Keratinocyte (primary cell): ENCODE measurements around the gene BTN3A1. TPM values are rescaled to one million over a fixed set of nuclear protein-coding genes. Genes with fewer than 3 reads are reported as not detected.

Source experiments
- DNase-seq: peaks from one replicate; pipeline ENCODE4 v3.0.0-alpha.2; 2011; ENCODE audit warnings: low read depth, missing footprints, low spot score
- FAIRE-seq: peaks from 2 replicates; lab custom pipeline; 2011; peaks lifted over from hg19 to GRCh38; lab: Jason Lieb, UNC
- H2AFZ ChIP-seq: 2 replicates; pipeline ENCODE4 v1.6.0; 2012; ENCODE audit warnings: low read length, control low read depth, inconsistent platforms; ENCODE audit not compliant: control insufficient read depth
- H3K27ac ChIP-seq: 2 replicates; pipeline ENCODE4 v1.5.1; 2011; ENCODE audit warnings: low read length; ENCODE audit not compliant: control insufficient read depth, insufficient read depth
- H3K27me3 ChIP-seq: 3 replicates; pipeline ENCODE4 v1.6.0; 2011; ENCODE audit warnings: low read length; ENCODE audit not compliant: control insufficient read depth, insufficient read depth; ENCODE audit errors: extremely low read depth
- H3K36me3 ChIP-seq, 2 experiments: 2 replicates in 1 of 2; 3 replicates in 1 of 2; pipeline ENCODE4 v1.5.1; 2011; ENCODE audit warnings: low read length in 2 of 2, mild to moderate bottlenecking in 1 of 2; ENCODE audit not compliant: control insufficient read depth in 2 of 2, insufficient read depth in 2 of 2; ENCODE audit errors: extremely low read depth in 1 of 2
- H3K4me1 ChIP-seq: 3 replicates; pipeline ENCODE4 v1.5.1; 2011; ENCODE audit warnings: low read length; ENCODE audit not compliant: control insufficient read depth, insufficient read depth; ENCODE audit errors: extremely low read depth
- H3K4me2 ChIP-seq: 3 replicates; pipeline ENCODE4 v1.6.0; 2011; ENCODE audit warnings: low read depth, low read length; ENCODE audit not compliant: control insufficient read depth, insufficient read depth; ENCODE audit errors: extremely low read depth
- H3K4me3 ChIP-seq, 3 experiments: fragments of 200-600 bp in 1 of 3; sonication (generic) in 1 of 3; 2 replicates in 2 of 3; 3 replicates in 1 of 3; pipeline ENCODE4 v1.5.1; 2011 to 2016; ENCODE audit warnings: low read length in 3 of 3, mild to moderate bottlenecking in 3 of 3, control low read depth in 2 of 3, inconsistent platforms in 1 of 3, low read depth in 1 of 3, mixed read lengths in 1 of 3, mixed run types in 1 of 3, moderate library complexity in 1 of 3; ENCODE audit not compliant: control insufficient read depth in 2 of 3, insufficient read depth in 2 of 3; ENCODE audit errors: extremely low read depth in 1 of 3
- H3K79me2 ChIP-seq: 2 replicates; pipeline ENCODE4 v1.6.0; 2012; ENCODE audit warnings: low read length; ENCODE audit not compliant: control insufficient read depth, insufficient read depth
- H3K9ac ChIP-seq: 3 replicates; pipeline ENCODE4 v1.6.0; 2011; ENCODE audit warnings: low read length; ENCODE audit not compliant: control insufficient read depth, insufficient read depth; ENCODE audit errors: extremely low read depth
- H3K9me1 ChIP-seq: 3 replicates; pipeline ENCODE4 v1.6.0; 2011; ENCODE audit warnings: low read length; ENCODE audit not compliant: control insufficient read depth, insufficient read depth; ENCODE audit errors: extremely low read depth
- H3K9me3 ChIP-seq: 2 replicates; pipeline ENCODE4 v1.5.1; 2012; ENCODE audit warnings: low read depth, low read length; ENCODE audit not compliant: control insufficient read depth
- H4K20me1 ChIP-seq: 3 replicates; pipeline ENCODE4 v1.6.0; 2011; ENCODE audit warnings: low read length; ENCODE audit not compliant: control insufficient read depth, insufficient read depth; ENCODE audit errors: extremely low read depth
- EZH2 ChIP-seq: IDR thresholded peaks from one replicate; pipeline ENCODE4 v1.6.1; 2012; ENCODE audit warnings: inconsistent platforms, mild to moderate bottlenecking, low read length, moderate library complexity
- dilution Hi-C: fragments of 300-500 bp; cut with MboI; formaldehyde crosslinking; loops from one replicate; pipeline ENCODE4 v1.7.0; 2020; ENCODE audit warnings: low sequenced_read_pairs; ENCODE audit not compliant: extremely low pct_ligation_motif_present
- polyA plus RNA-seq, 5 experiments: library from polyadenylated mRNA; depleted of rRNA in 3 of 5; stranded (reverse) in 3 of 5; stranded (forward) in 1 of 5; unstranded in 1 of 5; fragments of >200 nt; gene quantifications; 1 replicate in 1 of 5; 2 replicates in 3 of 5; 3 replicates in 1 of 5; pipeline versions ENCODE4 v1.2.1 to v1.2.3, GENCODE V29; 2011 to 2012; ENCODE audit warnings: missing spikeins in 2 of 5, low read depth in 1 of 5, low replicate concordance in 1 of 5
- TF ChIP-seq, protein P1 (sequence below), 3 experiments: IDR thresholded peaks in 1 of 3; conservative IDR thresholded peaks in 1 of 3; optimal IDR thresholded peaks in 1 of 3; 2 replicates in 2 of 3; 3 replicates in 1 of 3; pipeline versions ENCODE3 to v1.5.1; 2011; ENCODE audit warnings: low read length in 3 of 3, mild to moderate bottlenecking in 3 of 3, moderate library complexity in 2 of 3, control low read depth in 1 of 3, inconsistent platforms in 1 of 3; ENCODE audit not compliant: insufficient read depth in 2 of 3; ENCODE audit errors: extremely low read depth in 1 of 3

The BTN3A1 gene
- polyA plus RNA-seq, 1 donor (not counting 4 experiments of a cell fraction or from before 2014, with no cell fraction given): 6.9 TPM

DNA sequence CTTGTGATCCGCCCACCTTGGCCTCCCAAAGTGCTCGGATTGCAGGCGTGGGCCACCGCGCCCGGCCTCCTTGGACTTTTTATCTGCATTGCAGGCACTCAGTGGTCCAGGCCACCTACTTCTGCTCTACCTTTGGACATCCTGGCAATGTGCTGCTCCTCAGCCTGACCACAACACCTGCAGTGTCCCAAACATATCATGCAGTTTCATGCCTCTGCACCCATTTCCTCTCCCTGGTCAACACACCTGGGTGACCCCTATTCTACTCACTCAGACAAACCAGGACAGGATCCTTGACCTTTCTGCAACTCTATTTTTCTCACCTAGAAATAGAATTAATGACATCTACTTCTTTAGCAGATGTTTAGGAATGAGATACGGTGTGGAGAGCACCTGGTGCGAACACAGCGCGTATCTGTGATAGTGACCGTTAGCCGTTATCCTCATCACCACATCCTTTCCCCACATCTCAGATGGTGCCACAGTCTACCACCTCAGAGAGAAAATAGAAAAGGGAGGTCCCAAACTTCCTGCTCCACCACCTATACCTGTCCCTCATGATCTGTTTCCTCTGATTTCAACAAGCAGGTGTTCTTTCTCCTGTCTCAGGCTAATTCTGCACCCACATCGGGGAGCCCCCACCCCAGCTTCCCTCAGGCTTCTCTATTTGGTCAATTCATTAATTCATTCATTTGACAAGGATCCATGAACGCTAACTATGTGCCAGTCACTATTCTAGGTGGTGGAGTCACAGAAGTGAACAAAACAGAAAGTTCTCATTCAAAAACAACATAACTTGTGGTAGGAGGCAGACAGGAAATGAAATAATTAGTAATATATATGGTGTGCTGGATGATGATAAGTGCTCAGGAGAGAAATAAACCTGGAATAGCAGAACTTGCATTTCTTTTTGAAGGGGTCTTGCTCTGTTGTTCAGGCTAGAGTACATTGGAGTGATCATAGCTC lies 41.3 kb upstream of the BTN3A1 start:
- Histone ChIP-seq H3K36me3 (no peaks in the 10 kb centered on the region), H3K9me1 (no peaks in the 10 kb centered on the region), H3K4me2 (no peak overlapping the region), H3K9me3 (no peaks in the 10 kb centered on the region), H3K4me1 (peaks cover 12% of the 10 kb centered on the region), H3K27ac (no peak overlapping the region), H2AFZ (no peak overlapping the region), H3K27me3 (no peaks in the 10 kb centered on the region), H3K9ac (no peak overlapping the region), H3K4me3 (no peak overlapping the region), H4K20me1 (no peaks in the 10 kb centered on the region), H3K79me2 (no peaks in the 10 kb centered on the region)
- dilution Hi-C loops: no loop called here
- DNase-seq: no peak
- no peak for FAIRE-seq
- TF ChIP-seq, protein P1, sequence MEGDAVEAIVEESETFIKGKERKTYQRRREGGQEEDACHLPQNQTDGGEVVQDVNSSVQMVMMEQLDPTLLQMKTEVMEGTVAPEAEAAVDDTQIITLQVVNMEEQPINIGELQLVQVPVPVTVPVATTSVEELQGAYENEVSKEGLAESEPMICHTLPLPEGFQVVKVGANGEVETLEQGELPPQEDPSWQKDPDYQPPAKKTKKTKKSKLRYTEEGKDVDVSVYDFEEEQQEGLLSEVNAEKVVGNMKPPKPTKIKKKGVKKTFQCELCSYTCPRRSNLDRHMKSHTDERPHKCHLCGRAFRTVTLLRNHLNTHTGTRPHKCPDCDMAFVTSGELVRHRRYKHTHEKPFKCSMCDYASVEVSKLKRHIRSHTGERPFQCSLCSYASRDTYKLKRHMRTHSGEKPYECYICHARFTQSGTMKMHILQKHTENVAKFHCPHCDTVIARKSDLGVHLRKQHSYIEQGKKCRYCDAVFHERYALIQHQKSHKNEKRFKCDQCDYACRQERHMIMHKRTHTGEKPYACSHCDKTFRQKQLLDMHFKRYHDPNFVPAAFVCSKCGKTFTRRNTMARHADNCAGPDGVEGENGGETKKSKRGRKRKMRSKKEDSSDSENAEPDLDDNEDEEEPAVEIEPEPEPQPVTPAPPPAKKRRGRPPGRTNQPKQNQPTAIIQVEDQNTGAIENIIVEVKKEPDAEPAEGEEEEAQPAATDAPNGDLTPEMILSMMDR (optimal IDR thresholded peaks at IDR 0.05 in 1 of 3, IDR thresholded peaks at IDR 0.05 in 1 of 3, conservative IDR thresholded peaks at IDR 0.05 in 1 of 3; ENCODE audit: extremely low read depth in 1 of 3, insufficient read depth in 2 of 3, low read length in 3 of 3): no peak
- no peak for TF ChIP-seq EZH2

DNA sequence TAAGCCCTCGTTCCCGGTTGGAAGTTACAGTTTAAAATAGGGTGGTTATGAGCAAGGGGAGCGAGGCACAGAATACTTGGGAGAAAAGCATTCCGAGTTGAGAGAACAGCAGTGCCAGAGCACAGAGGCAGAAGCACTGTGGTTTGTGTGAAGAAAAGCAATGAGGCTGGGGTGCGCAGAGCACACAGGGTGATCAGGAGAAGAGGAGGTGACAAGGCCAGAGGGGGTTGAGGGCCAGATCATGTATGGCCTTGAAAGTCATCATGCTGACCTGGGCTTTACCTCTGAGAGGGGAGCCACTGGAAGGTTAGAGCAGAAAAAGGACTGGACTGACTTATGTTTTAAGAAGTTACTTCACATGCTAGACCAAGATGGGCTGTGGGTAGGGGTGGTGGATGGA lies 40.5 kb upstream of the BTN3A1 start:
- H3K27ac ChIP-seq: no peak overlapping the region
- DNase-seq (no peak), FAIRE-seq (no peak)
- H3K27me3 ChIP-seq: no peaks in the 10 kb centered on the region
- H3K4me2 ChIP-seq: no peak overlapping the region
- no peaks in the 10 kb centered on the region for H3K36me3 ChIP-seq
- no peak for TF ChIP-seq EZH2
- TF ChIP-seq, protein P1 (optimal IDR thresholded peaks at IDR 0.05 in 1 of 3, IDR thresholded peaks at IDR 0.05 in 1 of 3, conservative IDR thresholded peaks at IDR 0.05 in 1 of 3; ENCODE audit: extremely low read depth in 1 of 3, insufficient read depth in 2 of 3, low read length in 3 of 3): no peak
- no peak overlapping the region for H3K9ac ChIP-seq
- no peak overlapping the region for H3K4me3 ChIP-seq
- no peaks in the 10 kb centered on the region for H3K9me1 ChIP-seq
- H2AFZ ChIP-seq: no peak overlapping the region
- no peaks in the 10 kb centered on the region for H3K9me3 ChIP-seq
- dilution Hi-C loops: no loop called here
- H3K79me2 ChIP-seq: no peaks in the 10 kb centered on the region
- peaks cover 16% of the 10 kb centered on the region for H3K4me1 ChIP-seq
- no peaks in the 10 kb centered on the region for H4K20me1 ChIP-seq
